ENCODE results near the gene YBEY. TPM values are rescaled to one million over a fixed set of nuclear protein-coding genes. Genes with fewer than 3 reads are reported as not detected.

YBEY gene
- total and polyA plus RNA-seq, 2 of the 13 experiments (the other 11 are each of a cell fraction or from before 2014, with no cell fraction given) = 6.5 to 8.9 TPM

DNA sequence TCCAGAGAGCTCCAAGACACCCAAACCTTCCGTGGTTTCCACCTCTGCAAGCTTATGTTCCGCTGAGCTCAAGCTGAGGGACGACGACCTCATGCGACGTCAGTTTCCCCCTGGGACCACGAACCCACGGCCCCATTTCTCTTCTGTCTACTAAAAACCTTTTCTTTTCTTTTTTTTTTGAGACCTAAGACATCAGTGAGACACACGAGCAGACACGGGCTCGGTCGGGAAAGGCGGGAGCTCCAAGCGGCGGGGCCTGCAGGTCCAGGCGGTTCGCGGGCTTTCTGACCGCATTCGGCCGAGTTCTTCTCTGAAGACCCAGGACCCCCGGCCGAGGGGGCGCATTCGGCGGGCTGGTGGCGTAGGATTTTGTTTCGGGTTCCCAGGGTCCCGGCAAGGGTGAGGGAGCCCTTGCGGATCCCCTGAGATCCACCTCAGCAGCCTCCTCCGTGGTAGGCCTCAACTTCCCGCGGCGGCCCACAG is 37.1 kb downstream of the YBEY start (continued):
- TF ChIP-seq PHF20 (CRISPR knock-in tag; IDR thresholded peaks at IDR 0.05) (peak; percentile 3; the same call in 1 of the 2 replicates), ZNF605 (CRISPR knock-in tag; IDR thresholded peaks at IDR 0.05) (0 out of 2 replicates have a peak, but pooled peaks have one; percentile 31), ZNF446 (CRISPR knock-in tag; IDR thresholded peaks at IDR 0.05) (peak; percentile 15; the same call in 1 of the 2 replicates), ZNF747 (CRISPR knock-in tag; IDR thresholded peaks at IDR 0.05; ENCODE audit: borderline replicate concordance) (no peak), JARID2 (CRISPR knock-in tag; IDR thresholded peaks at IDR 0.05; ENCODE audit: insufficient replicate concordance) (no peak)
- TF ChIP-seq, protein P1, sequence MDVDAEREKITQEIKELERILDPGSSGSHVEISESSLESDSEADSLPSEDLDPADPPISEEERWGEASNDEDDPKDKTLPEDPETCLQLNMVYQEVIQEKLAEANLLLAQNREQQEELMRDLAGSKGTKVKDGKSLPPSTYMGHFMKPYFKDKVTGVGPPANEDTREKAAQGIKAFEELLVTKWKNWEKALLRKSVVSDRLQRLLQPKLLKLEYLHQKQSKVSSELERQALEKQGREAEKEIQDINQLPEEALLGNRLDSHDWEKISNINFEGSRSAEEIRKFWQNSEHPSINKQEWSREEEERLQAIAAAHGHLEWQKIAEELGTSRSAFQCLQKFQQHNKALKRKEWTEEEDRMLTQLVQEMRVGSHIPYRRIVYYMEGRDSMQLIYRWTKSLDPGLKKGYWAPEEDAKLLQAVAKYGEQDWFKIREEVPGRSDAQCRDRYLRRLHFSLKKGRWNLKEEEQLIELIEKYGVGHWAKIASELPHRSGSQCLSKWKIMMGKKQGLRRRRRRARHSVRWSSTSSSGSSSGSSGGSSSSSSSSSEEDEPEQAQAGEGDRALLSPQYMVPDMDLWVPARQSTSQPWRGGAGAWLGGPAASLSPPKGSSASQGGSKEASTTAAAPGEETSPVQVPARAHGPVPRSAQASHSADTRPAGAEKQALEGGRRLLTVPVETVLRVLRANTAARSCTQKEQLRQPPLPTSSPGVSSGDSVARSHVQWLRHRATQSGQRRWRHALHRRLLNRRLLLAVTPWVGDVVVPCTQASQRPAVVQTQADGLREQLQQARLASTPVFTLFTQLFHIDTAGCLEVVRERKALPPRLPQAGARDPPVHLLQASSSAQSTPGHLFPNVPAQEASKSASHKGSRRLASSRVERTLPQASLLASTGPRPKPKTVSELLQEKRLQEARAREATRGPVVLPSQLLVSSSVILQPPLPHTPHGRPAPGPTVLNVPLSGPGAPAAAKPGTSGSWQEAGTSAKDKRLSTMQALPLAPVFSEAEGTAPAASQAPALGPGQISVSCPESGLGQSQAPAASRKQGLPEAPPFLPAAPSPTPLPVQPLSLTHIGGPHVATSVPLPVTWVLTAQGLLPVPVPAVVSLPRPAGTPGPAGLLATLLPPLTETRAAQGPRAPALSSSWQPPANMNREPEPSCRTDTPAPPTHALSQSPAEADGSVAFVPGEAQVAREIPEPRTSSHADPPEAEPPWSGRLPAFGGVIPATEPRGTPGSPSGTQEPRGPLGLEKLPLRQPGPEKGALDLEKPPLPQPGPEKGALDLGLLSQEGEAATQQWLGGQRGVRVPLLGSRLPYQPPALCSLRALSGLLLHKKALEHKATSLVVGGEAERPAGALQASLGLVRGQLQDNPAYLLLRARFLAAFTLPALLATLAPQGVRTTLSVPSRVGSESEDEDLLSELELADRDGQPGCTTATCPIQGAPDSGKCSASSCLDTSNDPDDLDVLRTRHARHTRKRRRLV (CRISPR knock-in tag; IDR thresholded peaks at IDR 0.05) = 0 out of 2 replicates have a peak, but pooled peaks have one; percentile 1
- TF ChIP-seq, protein P2, sequence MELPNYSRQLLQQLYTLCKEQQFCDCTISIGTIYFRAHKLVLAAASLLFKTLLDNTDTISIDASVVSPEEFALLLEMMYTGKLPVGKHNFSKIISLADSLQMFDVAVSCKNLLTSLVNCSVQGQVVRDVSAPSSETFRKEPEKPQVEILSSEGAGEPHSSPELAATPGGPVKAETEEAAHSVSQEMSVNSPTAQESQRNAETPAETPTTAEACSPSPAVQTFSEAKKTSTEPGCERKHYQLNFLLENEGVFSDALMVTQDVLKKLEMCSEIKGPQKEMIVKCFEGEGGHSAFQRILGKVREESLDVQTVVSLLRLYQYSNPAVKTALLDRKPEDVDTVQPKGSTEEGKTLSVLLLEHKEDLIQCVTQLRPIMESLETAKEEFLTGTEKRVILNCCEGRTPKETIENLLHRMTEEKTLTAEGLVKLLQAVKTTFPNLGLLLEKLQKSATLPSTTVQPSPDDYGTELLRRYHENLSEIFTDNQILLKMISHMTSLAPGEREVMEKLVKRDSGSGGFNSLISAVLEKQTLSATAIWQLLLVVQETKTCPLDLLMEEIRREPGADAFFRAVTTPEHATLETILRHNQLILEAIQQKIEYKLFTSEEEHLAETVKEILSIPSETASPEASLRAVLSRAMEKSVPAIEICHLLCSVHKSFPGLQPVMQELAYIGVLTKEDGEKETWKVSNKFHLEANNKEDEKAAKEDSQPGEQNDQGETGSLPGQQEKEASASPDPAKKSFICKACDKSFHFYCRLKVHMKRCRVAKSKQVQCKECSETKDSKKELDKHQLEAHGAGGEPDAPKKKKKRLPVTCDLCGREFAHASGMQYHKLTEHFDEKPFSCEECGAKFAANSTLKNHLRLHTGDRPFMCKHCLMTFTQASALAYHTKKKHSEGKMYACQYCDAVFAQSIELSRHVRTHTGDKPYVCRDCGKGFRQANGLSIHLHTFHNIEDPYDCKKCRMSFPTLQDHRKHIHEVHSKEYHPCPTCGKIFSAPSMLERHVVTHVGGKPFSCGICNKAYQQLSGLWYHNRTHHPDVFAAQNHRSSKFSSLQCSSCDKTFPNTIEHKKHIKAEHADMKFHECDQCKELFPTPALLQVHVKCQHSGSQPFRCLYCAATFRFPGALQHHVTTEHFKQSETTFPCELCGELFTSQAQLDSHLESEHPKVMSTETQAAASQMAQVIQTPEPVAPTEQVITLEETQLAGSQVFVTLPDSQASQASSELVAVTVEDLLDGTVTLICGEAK (IDR thresholded peaks at IDR 0.05) = no peak
- TF ChIP-seq, protein P2 (CRISPR knock-in tag; IDR thresholded peaks at IDR 0.05) = peak; percentile 33; the same call in 1 of the 2 replicates
- TF ChIP-seq, protein P3, sequence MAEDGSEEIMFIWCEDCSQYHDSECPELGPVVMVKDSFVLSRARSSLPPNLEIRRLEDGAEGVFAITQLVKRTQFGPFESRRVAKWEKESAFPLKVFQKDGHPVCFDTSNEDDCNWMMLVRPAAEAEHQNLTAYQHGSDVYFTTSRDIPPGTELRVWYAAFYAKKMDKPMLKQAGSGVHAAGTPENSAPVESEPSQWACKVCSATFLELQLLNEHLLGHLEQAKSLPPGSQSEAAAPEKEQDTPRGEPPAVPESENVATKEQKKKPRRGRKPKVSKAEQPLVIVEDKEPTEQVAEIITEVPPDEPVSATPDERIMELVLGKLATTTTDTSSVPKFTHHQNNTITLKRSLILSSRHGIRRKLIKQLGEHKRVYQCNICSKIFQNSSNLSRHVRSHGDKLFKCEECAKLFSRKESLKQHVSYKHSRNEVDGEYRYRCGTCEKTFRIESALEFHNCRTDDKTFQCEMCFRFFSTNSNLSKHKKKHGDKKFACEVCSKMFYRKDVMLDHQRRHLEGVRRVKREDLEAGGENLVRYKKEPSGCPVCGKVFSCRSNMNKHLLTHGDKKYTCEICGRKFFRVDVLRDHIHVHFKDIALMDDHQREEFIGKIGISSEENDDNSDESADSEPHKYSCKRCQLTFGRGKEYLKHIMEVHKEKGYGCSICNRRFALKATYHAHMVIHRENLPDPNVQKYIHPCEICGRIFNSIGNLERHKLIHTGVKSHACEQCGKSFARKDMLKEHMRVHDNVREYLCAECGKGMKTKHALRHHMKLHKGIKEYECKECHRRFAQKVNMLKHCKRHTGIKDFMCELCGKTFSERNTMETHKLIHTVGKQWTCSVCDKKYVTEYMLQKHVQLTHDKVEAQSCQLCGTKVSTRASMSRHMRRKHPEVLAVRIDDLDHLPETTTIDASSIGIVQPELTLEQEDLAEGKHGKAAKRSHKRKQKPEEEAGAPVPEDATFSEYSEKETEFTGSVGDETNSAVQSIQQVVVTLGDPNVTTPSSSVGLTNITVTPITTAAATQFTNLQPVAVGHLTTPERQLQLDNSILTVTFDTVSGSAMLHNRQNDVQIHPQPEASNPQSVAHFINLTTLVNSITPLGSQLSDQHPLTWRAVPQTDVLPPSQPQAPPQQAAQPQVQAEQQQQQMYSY (CRISPR knock-in tag; IDR thresholded peaks at IDR 0.05) = 0 out of 2 replicates have a peak, but pooled peaks have one; percentile 34
